GM18868 (cell line): Measurements from ENCODE around the gene VMAC.
"Not testable (repeated sequence)": the region's sequence is repeated elsewhere in the genome, so short reads cannot be mapped to it uniquely, and the experiment has no call there.

ENCODE experiments used
- ATAC-seq: cut with Tn5 transposase; IDR thresholded peaks from one replicate; pipeline ENCODE4 v1.9.1; 2021; ENCODE audit warnings: mild to moderate bottlenecking, moderate library complexity; ENCODE audit not compliant: unreplicated experiment

Gene VMAC

DNA sequence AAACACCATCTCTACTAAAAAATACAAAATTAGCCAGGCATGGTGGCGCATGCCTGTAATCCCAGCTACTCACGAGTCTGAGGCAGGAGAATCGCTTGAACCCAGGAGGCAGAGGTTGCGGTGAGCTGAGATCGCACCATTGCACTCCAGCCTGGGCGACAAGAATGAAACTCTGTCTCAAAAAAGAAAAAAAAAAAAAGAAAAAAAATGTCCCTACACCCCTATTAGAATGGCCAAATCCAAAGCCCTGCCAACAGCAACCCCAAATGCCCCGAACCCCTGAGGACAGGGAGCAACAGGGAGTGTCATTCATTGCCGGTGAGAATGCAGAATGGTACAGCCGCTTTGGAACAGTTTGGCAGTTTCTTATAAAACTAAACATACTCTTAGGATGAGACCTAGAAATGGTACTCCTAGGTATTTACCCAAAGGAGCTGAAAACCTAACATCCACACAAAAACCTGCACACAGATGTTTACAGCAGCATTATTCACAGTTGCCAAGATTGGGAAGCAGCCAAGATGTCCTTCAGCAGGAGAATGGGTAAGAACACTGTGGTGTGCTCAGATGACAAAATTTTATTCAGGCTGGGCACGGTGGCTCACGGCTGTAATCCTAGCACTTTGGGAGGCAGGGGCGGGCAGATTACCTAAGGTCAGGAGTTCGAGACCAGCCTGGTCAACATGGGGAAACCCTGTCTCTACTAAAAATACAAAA is 21.4 kb upstream of the VMAC start:
- not testable (repeated sequence) for ATAC-seq

DNA sequence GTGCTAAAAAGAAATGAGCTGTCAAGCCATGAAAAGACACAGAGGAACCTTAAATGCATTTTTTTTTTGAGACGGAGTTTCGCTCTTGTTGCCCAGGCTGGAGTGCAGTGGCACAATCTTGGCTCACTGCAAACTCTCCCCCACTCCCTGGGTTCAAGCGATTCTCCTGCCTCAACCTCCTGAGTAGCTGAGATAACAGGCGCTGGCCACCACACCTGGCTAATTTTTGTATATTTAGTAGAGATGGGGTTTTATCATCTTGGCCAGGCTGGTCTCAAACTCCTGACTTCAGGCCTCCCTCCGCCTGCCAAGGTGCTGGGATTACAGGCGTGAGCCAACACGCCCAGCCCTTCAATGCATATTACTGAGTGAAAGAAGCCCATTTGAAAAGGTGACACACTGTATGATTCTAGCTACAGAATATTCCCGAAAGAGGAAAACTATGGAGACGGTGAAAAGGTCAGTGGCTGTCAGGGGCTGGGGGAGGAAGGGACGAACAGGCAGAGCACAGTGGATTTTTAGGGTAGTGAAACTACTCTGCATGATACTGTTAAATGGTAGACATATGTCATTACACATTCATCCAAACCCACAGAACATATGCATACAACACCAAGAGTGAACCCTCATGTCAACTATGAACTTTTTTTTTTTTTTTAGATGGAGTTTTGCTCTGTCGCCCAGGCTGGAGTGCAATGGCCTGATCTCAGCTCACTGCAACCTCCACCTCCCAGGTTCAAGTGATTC is 20.4 kb upstream of the VMAC start:
- not testable (repeated sequence) for ATAC-seq

- no peak for ATAC-seq
Observed at GRCh38 chr19:5889288-5889971, 15.2 kb upstream of the VMAC start.

GRCh38 chr19:5890099-5890498 is 14.6 kb upstream of the VMAC start:
- ATAC-seq, result no peak

GRCh38 chr19:5891572-5891937 is 13.1 kb upstream of the VMAC start:
- no peak for ATAC-seq

GRCh38 chr19:5891938-5892771 is 12.5 kb upstream of the VMAC start:
- no peak for ATAC-seq

- ATAC-seq, result no peak
Observed at GRCh38 chr19:5892772-5893275, 11.8 kb upstream of the VMAC start.

- ATAC-seq, result no peak
Observed at GRCh38 chr19:5893296-5893903, 11.3 kb upstream of the VMAC start.

DNA sequence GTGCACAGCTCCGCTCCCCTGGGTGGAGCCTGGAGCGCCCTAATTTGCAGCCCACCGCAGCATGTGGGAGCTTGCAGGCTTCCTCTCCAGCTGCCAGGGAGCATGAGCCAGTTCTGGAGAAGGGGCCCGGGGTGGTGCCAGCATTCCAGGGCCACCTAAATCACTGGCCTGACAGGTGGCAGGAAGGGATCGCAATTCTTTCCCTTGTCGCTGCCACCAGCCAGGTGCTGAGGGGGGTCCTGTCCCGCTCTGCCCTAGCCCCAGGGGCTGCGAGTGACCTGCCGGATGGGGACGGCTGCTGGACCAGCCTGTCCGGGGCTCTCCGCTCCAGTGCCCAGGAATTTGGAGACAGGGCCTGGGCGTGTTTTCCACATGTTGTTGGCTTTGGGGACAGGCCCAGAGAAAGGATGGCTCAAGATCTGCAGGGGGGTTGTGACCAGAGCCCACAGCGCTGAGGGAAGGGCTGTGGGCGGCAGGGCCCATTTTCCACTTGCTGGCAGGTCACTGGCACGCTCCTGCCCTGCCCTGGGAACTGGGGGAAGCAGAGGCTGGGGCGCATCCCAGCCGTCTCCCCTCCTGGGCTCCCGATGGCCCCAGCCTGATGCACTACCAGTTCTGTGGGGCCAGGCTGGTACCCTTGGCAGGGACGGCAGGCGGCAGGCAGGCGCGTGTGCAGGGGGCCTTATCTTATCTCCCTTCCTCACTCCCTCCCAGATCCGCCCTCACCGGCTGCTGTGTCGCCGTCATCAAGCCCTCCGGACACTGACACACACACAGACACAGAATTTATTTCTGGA is 10.6 kb upstream of the VMAC start:
- no peak for ATAC-seq

GRCh38 chr19:5894704-5895349 is 9.8 kb upstream of the VMAC start:
- no peak for ATAC-seq

GRCh38 chr19:5895409-5895808 is 9.3 kb upstream of the VMAC start:
- no peak for ATAC-seq

GRCh38 chr19:5895890-5896289 is 8.8 kb upstream of the VMAC start:
- ATAC-seq, result no peak

GRCh38 chr19:5896365-5897076 is 8.2 kb upstream of the VMAC start:
- ATAC-seq, result no peak

GRCh38 chr19:5897189-5897969 is 7.3 kb upstream of the VMAC start:
- ATAC-seq, result no peak

DNA sequence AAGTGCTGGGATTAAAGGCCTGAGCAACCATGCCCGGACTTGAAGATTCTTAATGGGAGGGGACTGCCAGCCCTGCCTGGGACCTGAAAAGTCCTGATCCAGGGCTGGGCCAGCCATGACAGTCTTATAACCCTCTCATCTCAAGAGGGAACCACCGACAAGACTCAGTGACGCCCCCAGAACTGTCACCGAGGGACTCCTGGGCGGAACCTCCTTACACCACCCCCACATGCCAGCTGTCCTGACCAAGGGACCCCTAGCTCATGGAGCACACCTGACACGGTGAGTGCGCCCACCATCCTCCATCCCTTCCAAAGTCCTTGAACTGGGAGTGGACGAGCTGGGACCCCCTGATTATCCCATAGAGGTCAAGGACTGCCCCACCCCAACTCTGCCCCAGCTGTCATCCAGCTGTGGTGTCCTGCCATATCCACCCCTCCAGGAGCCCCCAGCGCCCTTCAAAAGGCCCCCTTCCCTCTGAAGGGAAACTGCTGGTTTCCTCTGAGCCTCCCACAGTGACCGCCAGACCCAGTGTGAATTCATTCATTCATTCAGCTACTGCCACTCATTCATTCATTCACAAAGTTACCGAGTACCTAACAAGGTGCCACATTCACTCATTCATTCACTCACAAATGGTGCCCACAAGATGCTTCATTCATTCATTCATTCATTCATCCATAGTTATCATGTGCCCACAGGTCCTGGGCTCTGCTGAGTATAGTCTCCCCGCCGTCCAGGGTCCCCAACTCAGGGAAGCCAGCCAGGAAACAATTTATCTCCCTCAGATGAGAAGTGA is 4.7 kb upstream of the VMAC start:
- ATAC-seq, result no peak

DNA sequence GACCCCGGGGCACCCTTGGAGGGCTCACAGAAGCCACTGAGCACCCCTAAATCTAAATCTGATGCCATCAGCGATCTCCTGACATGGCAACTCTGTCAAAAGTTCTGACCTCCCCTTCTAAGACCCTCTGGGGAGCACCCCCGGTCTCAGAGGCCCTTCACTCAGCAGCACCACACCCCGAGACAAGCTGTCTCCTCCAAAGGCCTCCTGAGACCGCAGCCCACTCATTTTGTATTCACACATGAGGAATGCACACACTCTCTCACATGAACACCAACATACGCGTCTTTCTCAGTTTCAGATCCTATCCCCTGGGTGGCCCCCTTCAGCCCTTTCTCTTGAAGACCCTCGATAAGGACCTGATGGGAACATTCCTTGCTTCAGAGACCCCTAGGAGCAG is 3.7 kb upstream of the VMAC start:
- no peak for ATAC-seq

GRCh38 chr19:5903056-5903623 is 1.5 kb upstream of the VMAC start:
- ATAC-seq, result no peak
